Heart left ventricle (tissue), 16 donors: ENCODE data around the gene PGP. TPM values are rescaled to one million over a fixed set of nuclear protein-coding genes. Genes with fewer than 3 reads are reported as not detected.

Source experiments
- ATAC-seq, 4 donors: fragments of 200-7000 bp; cut with Tn5 transposase; one replicate each; pipeline ENCODE4 v1.9.1; 2020 to 2022; ENCODE audit warnings: moderate library complexity in 4 of 4, mild to moderate bottlenecking in 3 of 4, moderate number of reproducible peaks in 1 of 4
- DNase-seq, 5 donors: peaks; one replicate each; pipeline ENCODE4 v3.0.0-alpha.2; 2020
- H3K27ac ChIP-seq, 12 donors: fragments of 200-600 bp; sonication (generic) in 4 of 12; one replicate each; pipeline versions ENCODE4 v1.5.0 to v1.8.0; 2016 to 2022; ENCODE audit warnings: mild to moderate bottlenecking in 2 of 12
- H3K27me3 ChIP-seq, 9 donors: fragments of 200-600 bp; sonication (generic) in 2 of 9; one replicate each; pipeline versions ENCODE4 v1.5.1 to v1.8.0; 2016 to 2022; ENCODE audit warnings: mild to moderate bottlenecking in 3 of 9
- H3K36me3 ChIP-seq, 9 donors: fragments of 200-600 bp; sonication (generic) in 2 of 9; one replicate each; pipeline versions ENCODE4 v1.5.0 to v1.8.0; 2018 to 2022; ENCODE audit warnings: mild to moderate bottlenecking in 2 of 9
- H3K4me1 ChIP-seq, 12 donors: fragments of 200-600 bp; sonication (generic) in 4 of 12; one replicate each; pipeline versions ENCODE4 v1.5.0 to v1.8.0; 2016 to 2022; ENCODE audit warnings: mild to moderate bottlenecking in 3 of 12
- H3K4me3 ChIP-seq, 12 donors: fragments of 200-600 bp; sonication (generic) in 4 of 12; one replicate each; pipeline versions ENCODE4 v1.5.0 to v1.8.0; 2017 to 2022; ENCODE audit warnings: mild to moderate bottlenecking in 9 of 12, moderate library complexity in 4 of 12
- H3K9me3 ChIP-seq, 12 donors: fragments of 200-600 bp; sonication (generic) in 4 of 12; one replicate each; pipeline versions ENCODE4 v1.5.0 to v1.8.0; 2016 to 2022; ENCODE audit warnings: mild to moderate bottlenecking in 1 of 12
- POLR2A ChIP-seq, 2 donors: fragments of 450-650 bp; IDR thresholded peaks; one replicate each; pipeline ENCODE4 v1.6.1; 2017; ENCODE audit warnings: antibody characterized with exemption in 2 of 2, mild to moderate bottlenecking in 2 of 2, moderate library complexity in 2 of 2
- WGBS, 4 donors: extraction: QIAGEN DNeasy Blood & Tissue Kit in 2 of 4; methylation state at CpG; one replicate each; pipeline versions ENCODE4 v1.1.5 to v1.1.7; 2013 to 2018; 5-methylcytosine and 5-hydroxymethylcytosine counted together
- intact Hi-C, 10 donors: fragments of 100-400 bp; cut with DNase I; formaldehyde crosslinking; loops; one replicate each; pipeline versions ENCODE4 v1.11.1 to v1.14.2; 2022
- polyA plus RNA-seq, 2 donors: library from polyadenylated mRNA; stranded (reverse); fragments of 200-250 nt; gene quantifications; one replicate each; pipeline ENCODE4 v1.2.3, GENCODE V29; 2013
- total RNA-seq, 9 donors: library from RNA; depleted of rRNA in 2 of 9; stranded (reverse); fragments of >200 nt in 2 of 9; fragmentation: NEBNext Ultra II Directional in 3 of 9; extraction: Animal tissue kit (Norgen Biotek cat#: 25700) in 3 of 9; gene quantifications; one replicate each; pipeline versions ENCODE4 v1.1.0 to v1.2.4, GENCODE V29; 2016 to 2023
- TF ChIP-seq, protein P1 (sequence below), 12 donors: fragments of 200-600 bp; sonication (generic) in 4 of 12; IDR thresholded peaks; one replicate each; pipeline versions ENCODE4 v1.5.0 to v1.8.0; 2018 to 2022; ENCODE audit warnings: antibody characterized with exemption in 12 of 12, mild to moderate bottlenecking in 5 of 12
- donor health status: ischemic (EF 13 %, LVEDD 7.1; RV severe dilation, severe dysfunction).
- donor health status: healthy with polysubstance abuse.
- donor health status: DM: no; HTN: yes; CAD: no.
- donor health status: DM: no; HTN: no; CAD: no.
- donor health status: ischemic (EF 25% LVEDD 6.9; RV normal size, moderate dysfunction).
- donor health status: ischemic (EF 25% LVEDD 5.7; RV mildly dilated, moderate dysfunction).
- donor health status: healthy.
- donor health status: DM: yes; HTN: yes; CAD: no.
- donor health status: ischemic (EF 35%, LVEDD 5.7; RV mildly dilated, moderate dysfunction).
- donor health status: nonischemic (EF 11% LVEDD 7.7; RV severe dilation, severe dysfunction).
- donor health status: DM: yes; HTN: yes; CAD: no.
- donor health status: PGD.
- donor health status: ischemic (EF 29% LVEDD 5.4; RV normal size, mild dysfunction).
- donor health status: nonischemic (EF 23%, LVEDD 6.1; RV moderate dilation, normal function).

The PGP gene
- total and polyA plus RNA-seq, 11 donors = 19.6 to 44.0 (median 31.7) TPM

DNA sequence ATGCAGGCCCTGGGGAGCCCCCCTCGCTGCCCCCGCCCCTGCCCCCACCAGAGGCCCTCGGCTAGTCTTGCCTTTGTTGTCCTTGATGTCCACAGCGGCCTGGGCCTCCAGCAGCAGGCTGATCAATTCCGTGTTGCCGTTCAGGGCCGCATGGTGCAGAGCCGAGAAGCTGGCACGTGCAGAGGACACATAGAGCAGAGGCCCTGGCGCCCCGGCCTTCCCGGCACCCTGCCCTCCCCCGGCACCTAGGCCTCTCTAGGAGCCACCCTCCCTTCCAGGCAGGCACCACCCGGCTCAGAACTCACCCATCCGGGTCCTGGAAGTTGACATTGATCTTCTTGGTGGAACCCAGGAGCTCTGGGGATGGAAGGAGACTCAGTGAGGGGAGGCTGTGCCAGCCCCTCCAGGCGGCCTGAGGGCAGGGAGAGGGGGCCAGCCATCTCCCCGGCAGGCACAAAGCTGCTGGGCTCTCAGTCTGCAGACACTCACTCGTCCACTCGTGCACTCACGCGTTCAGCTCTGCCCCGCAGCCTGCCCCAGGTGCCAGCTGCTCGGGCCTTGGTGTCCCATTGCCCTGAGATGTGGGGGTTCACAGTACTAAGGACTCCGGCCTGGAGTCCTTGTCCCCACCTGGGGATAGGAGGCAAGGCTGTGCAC is 24.5 kb downstream of the PGP start:
- Histone ChIP-seq H3K36me3 (no peaks in the 10 kb centered on the region), H3K4me1 (peaks cover 0 to 8% (median 0%) of the 10 kb centered on the region in 12 donors), H3K27me3 (peaks cover 0 to 15% (median 7%) of the 10 kb centered on the region in 9 donors), H3K27ac (no peak overlapping the region), H3K4me3 (no peak overlapping the region), H3K9me3 (no peaks in the 10 kb centered on the region)
- intact Hi-C loops = loop anchor here in 1 of 10 donors (10.0 kb wide), 1 partner anchor 305 kb away; no protein-coding TSS in a partner anchor
- no peak for TF ChIP-seq POLR2A (IDR thresholded peaks at IDR 0.05)
- TF ChIP-seq, protein P1, sequence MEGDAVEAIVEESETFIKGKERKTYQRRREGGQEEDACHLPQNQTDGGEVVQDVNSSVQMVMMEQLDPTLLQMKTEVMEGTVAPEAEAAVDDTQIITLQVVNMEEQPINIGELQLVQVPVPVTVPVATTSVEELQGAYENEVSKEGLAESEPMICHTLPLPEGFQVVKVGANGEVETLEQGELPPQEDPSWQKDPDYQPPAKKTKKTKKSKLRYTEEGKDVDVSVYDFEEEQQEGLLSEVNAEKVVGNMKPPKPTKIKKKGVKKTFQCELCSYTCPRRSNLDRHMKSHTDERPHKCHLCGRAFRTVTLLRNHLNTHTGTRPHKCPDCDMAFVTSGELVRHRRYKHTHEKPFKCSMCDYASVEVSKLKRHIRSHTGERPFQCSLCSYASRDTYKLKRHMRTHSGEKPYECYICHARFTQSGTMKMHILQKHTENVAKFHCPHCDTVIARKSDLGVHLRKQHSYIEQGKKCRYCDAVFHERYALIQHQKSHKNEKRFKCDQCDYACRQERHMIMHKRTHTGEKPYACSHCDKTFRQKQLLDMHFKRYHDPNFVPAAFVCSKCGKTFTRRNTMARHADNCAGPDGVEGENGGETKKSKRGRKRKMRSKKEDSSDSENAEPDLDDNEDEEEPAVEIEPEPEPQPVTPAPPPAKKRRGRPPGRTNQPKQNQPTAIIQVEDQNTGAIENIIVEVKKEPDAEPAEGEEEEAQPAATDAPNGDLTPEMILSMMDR (IDR thresholded peaks at IDR 0.05) = no peak
- no peak for DNase-seq
- ATAC-seq = no peak
- WGBS, 4 donors = 86 to 96% (median 87%) methylated on average over 12 to 24 of the region's 24 CpGs

DNA sequence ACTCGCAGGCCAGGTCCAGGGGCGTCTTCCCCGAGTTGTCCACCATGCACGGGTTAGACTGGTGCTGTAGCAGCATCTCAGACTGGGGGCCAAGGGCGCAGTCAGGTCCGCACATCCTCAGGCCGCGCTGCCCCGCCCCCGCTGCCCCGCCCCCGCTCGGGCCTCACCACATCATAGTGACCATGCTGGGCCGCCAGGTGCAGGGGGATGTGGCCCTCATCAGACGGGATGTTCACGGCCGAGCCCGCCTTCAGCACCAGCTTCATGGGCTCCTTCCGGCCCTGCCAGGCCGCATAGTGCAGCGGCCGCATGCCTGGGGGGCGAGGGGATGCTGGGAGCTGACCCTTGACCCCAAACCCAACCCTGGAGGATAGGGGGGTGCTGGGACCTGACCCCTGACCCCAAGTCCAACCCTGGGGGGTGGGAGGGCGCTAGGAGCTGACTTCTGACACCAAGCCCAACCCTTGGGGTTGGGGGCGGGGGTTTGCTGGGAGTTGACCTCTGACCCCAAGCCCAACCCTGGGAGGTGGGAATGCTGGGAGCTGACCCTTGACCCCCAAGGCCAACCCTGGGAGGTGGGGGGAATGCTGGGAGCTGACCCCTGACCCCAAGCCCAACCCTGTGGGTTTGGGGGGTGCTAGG is 25.3 kb downstream of the PGP start:
- H3K36me3 ChIP-seq = no peaks in the 10 kb centered on the region
- intact Hi-C loops = no loop called here
- no peak overlapping the region for H3K27ac ChIP-seq
- WGBS, 4 donors = 90 to 97% (median 92%) methylated on average over 14 to 25 of the region's 25 CpGs
- peaks cover 0 to 6% (median 0%) of the 10 kb centered on the region in 12 donors for H3K4me1 ChIP-seq
- H3K4me3 ChIP-seq = no peak overlapping the region
- peaks cover 0 to 8% (median 0%) of the 10 kb centered on the region in 9 donors for H3K27me3 ChIP-seq
- TF ChIP-seq, protein P1 (IDR thresholded peaks at IDR 0.05) = no peak
- no peak for TF ChIP-seq POLR2A (IDR thresholded peaks at IDR 0.05)
- ATAC-seq (no peak), DNase-seq (no peak)
- no peaks in the 10 kb centered on the region for H3K9me3 ChIP-seq

DNA sequence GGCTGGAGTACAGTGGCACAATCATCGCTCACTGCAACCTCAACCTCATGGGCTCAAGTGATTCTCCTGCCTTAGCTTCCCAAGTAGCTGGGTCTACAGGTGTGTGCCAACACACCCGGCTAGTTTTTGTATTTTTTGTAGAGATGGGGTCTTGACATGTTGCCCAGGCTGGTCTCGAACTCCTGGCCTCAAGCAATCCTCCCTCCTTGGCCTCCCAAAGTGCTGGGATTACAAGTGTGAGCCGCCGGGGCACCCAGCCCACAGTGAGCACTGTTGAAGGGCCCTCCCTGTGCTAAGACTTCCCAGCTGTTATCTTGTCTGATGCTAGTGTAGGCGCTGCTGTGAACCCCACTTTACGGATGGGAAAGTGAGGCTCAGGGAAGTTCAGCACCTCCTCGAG is 26.2 kb downstream of the PGP start:
- Histone ChIP-seq H3K27ac (no peak overlapping the region), H3K4me3 (no peak overlapping the region), H3K36me3 (no peaks in the 10 kb centered on the region), H3K27me3 (no peaks in the 10 kb centered on the region), H3K4me1 (peaks cover 0 to 6% (median 0%) of the 10 kb centered on the region in 12 donors), H3K9me3 (no peaks in the 10 kb centered on the region)
- 87 to 96% (median 94%) methylated on average over 5 to 8 of the region's 8 CpGs for WGBS, 4 donors
- ATAC-seq (no peak), DNase-seq (no peak)
- intact Hi-C loops = no loop called here
- TF ChIP-seq, protein P1 (IDR thresholded peaks at IDR 0.05) = no peak
- no peak for TF ChIP-seq POLR2A (IDR thresholded peaks at IDR 0.05)

DNA sequence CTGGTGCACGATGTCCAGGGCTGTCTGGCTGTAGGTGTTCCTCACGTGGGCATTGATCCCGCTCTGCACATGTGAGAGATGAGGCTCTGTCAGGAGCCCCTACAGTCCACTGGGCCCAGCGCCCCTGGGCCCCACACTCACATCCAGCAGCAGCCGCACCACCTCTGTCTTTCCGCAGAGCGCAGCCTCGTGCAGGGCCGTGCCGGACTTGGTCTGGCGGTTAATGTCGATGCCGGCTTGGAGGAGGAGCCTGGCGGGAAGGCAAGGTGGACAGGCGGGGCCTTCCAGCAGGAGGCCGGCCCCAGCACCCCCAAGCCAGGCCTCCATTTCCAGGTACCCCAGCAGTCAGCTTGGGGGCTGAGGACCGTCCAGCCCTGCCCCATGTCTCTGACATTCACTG is 27.4 kb downstream of the PGP start:
- Histone ChIP-seq H3K27me3 (no peaks in the 10 kb centered on the region), H3K27ac (no peak overlapping the region), H3K4me1 (peaks cover 0 to 6% (median 0%) of the 10 kb centered on the region in 12 donors), H3K36me3 (no peaks in the 10 kb centered on the region), H3K4me3 (no peak overlapping the region), H3K9me3 (no peaks in the 10 kb centered on the region)
- DNase-seq (no peak), ATAC-seq (no peak)
- TF ChIP-seq, protein P1 (IDR thresholded peaks at IDR 0.05) = no peak
- TF ChIP-seq POLR2A (IDR thresholded peaks at IDR 0.05) = no peak
- WGBS, 4 donors = 79 to 87% (median 81%) methylated on average over 16 to 17 of the region's 17 CpGs
- intact Hi-C loops = no loop called here
